Measurements from ENCODE around the gene SMAP2. TPM values are rescaled to one million over a fixed set of nuclear protein-coding genes. Genes with fewer than 3 reads are reported as not detected.
"Not testable (repeated sequence)": the region's sequence is repeated elsewhere in the genome, so short reads cannot be mapped to it uniquely, and the experiment has no call there.

The SMAP2 gene
- total RNA-seq, 1 experiment from 2014 or later, result 13.7 TPM

DNA sequence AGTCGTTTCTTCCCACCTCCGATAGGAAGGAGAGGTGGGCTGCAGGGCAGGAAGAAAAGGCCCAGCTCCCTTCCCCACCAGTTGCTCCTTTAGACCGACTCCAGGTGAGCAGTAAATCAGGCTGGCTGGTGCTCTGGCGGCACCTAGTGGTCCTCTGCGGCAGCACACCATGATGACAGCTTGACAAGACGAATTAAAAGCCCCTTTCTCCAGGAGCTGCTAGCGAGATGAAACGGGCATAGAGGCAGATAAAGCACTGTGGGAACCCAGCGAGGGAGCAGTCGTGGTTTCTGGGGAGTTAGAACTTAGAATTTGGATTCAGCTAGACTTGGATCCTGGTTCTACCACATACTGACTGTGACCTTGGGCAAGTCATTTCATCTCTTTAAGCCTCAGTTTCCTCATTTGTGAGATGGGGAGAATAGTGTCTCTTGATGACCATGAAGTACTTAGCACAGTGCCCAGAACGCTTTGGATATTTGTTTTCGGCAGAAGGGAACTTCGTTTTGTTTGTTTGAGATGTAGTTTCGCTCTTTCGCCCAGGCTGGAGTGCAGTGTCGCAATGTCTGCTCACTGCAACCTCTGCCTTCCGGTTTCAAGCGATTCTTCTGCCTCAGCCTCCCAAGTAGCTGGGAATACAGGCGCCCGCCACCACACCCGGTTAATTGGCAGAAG is 34.6 kb upstream of the SMAP2 start:
- Mint-ChIP-seq H3K36me3 (ENCODE audit: insufficient read depth, unreplicated experiment) (no peaks in the 10 kb centered on the region), H3K27ac (ENCODE audit: unreplicated experiment) (no peak overlapping the region), H3K9me3 (ENCODE audit: low read depth, unreplicated experiment) (no peaks in the 10 kb centered on the region), H3K27me3 (ENCODE audit: unreplicated experiment) (peaks cover 40% of the 10 kb centered on the region), H3K4me3 (ENCODE audit: low read depth, unreplicated experiment) (peak overlapping the region; percentile 22), H3K4me1 (ENCODE audit: low read depth, unreplicated experiment) (peaks cover 16% of the 10 kb centered on the region)
- intact Hi-C loops (cut with micrococcal nuclease; ENCODE audit: unreplicated experiment), result loop anchor here (2.0 to 5.0 kb wide), 4 partner anchors 66 to 262 kb away; no protein-coding TSS in a partner anchor
- CTCF ChIA-PET, result interaction anchor here (0.6 to 3.0 kb wide), 25 partner anchors 9 to 419 kb away, joined by 3 to 27 read pairs (median 6); partner anchors contain the start of genes COL9A2 and SMAP2
- TF ChIP-seq, protein P1, sequence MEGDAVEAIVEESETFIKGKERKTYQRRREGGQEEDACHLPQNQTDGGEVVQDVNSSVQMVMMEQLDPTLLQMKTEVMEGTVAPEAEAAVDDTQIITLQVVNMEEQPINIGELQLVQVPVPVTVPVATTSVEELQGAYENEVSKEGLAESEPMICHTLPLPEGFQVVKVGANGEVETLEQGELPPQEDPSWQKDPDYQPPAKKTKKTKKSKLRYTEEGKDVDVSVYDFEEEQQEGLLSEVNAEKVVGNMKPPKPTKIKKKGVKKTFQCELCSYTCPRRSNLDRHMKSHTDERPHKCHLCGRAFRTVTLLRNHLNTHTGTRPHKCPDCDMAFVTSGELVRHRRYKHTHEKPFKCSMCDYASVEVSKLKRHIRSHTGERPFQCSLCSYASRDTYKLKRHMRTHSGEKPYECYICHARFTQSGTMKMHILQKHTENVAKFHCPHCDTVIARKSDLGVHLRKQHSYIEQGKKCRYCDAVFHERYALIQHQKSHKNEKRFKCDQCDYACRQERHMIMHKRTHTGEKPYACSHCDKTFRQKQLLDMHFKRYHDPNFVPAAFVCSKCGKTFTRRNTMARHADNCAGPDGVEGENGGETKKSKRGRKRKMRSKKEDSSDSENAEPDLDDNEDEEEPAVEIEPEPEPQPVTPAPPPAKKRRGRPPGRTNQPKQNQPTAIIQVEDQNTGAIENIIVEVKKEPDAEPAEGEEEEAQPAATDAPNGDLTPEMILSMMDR (IDR thresholded peaks at IDR 0.05; ENCODE audit: unreplicated experiment), result peak; percentile 93
- BruUV-seq (replicated peaks), result no TSS peak
- peak; percentile 89 for DNase-seq

DNA sequence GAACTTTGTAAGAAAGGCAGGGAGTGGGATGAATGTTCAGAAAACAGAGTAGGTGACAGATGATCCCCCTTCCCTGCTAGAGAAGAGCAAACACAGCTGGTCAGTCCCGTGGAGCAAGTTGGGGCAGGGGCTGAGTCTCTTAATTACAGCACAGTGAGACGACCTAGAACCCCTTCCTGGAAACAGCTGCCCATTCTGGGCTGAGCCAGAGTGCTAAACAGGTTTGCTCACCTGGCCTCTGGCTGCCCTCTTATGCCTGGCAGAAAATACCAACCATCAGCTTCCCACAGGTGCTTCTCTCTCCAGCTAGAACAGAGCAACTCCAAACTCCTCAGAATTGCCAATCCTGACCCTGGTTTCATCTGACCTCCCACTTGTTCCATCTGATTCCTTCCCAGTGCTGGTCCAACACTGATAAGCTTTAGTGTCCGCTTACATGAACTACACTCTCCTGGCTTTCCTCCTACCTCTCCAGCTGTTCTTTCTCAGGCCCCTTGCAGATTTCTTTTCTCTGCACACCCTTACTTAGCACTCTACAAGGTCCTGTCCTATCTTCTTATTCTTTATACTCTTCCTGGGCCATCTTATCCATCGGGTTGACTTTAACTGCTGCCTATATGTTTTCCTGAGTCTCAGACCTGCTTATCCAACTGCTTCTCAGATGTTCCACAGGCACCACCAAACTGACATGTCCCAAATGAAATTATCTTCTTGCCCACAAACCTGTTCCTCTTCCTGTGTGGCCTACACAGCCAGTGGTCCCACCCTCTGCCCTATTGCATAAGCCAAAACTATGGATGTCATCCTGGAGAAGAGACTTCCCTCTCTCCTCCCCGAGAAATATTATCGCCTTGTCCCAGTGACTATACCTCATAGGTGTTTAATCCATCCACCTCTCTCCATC is 33.9 kb upstream of the SMAP2 start:
- CTCF ChIA-PET, result interaction anchor here (0.6 to 3.0 kb wide), 15 partner anchors 9 to 261 kb away, joined by 3 to 27 read pairs (median 7); no protein-coding TSS in a partner anchor
- BruUV-seq (replicated peaks), result no TSS peak
- intact Hi-C loops (cut with micrococcal nuclease; ENCODE audit: unreplicated experiment), result loop anchor here (2.0 to 5.0 kb wide), 4 partner anchors 65 to 262 kb away; no protein-coding TSS in a partner anchor

GRCh38 chr1:40341491-40342380 is 31.8 kb upstream of the SMAP2 start:
- H3K4me1 Mint-ChIP-seq (ENCODE audit: low read depth, unreplicated experiment), result peaks cover 25% of the 10 kb centered on the region
- no peaks in the 10 kb centered on the region for H3K9me3 Mint-ChIP-seq (ENCODE audit: low read depth, unreplicated experiment)
- no peak overlapping the region for H3K4me3 Mint-ChIP-seq (ENCODE audit: low read depth, unreplicated experiment)
- no peaks in the 10 kb centered on the region for H3K36me3 Mint-ChIP-seq (ENCODE audit: insufficient read depth, unreplicated experiment)
- DNase-seq, result no peak
- peaks cover 41% of the 10 kb centered on the region for H3K27me3 Mint-ChIP-seq (ENCODE audit: unreplicated experiment)
- H3K27ac Mint-ChIP-seq (ENCODE audit: unreplicated experiment), result no peak overlapping the region
- TF ChIP-seq, protein P1 (IDR thresholded peaks at IDR 0.05; ENCODE audit: unreplicated experiment), result no peak
- no TSS peak for BruUV-seq (replicated peaks)
- intact Hi-C loops (cut with micrococcal nuclease; ENCODE audit: unreplicated experiment), result no loop called here
- CTCF ChIA-PET, result interaction anchor here (0.5 to 0.6 kb wide), 3 partner anchors 50 to 80 kb away, joined by 3 to 5 read pairs (median 4); no protein-coding TSS in a partner anchor

More for the DNA sequence above, 33.9 kb upstream of the SMAP2 start:
- no peaks in the 10 kb centered on the region for H3K36me3 Mint-ChIP-seq (ENCODE audit: insufficient read depth, unreplicated experiment)
- H3K27ac Mint-ChIP-seq (ENCODE audit: unreplicated experiment), result no peak overlapping the region
- TF ChIP-seq, protein P1 (IDR thresholded peaks at IDR 0.05; ENCODE audit: unreplicated experiment), result no peak
- no peak overlapping the region for H3K4me3 Mint-ChIP-seq (ENCODE audit: low read depth, unreplicated experiment)
- H3K27me3 Mint-ChIP-seq (ENCODE audit: unreplicated experiment), result peaks cover 41% of the 10 kb centered on the region
- peaks cover 19% of the 10 kb centered on the region for H3K4me1 Mint-ChIP-seq (ENCODE audit: low read depth, unreplicated experiment)
- H3K9me3 Mint-ChIP-seq (ENCODE audit: low read depth, unreplicated experiment), result no peaks in the 10 kb centered on the region
- no peak for DNase-seq

DNA sequence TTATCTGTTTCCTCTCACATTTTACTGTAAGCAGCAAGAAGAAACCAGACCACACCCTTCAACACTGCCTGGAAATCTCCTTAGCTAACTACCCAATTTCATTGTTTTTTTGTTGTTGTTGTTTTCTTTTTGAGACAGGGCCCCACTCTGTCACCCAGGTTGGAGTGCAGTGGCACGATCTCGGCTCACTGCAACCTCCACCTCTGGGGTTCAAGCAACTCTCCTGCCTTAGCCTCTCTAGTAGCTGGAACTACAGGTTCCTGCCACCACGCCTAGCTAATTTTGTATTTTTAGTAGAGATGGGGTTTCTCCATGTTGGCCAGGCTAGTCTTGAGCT is 31.2 kb upstream of the SMAP2 start:
- peaks cover 25% of the 10 kb centered on the region for H3K4me1 Mint-ChIP-seq (ENCODE audit: low read depth, unreplicated experiment)
- DNase-seq; H3K36me3 Mint-ChIP-seq (ENCODE audit: insufficient read depth, unreplicated experiment); BruUV-seq (replicated peaks); CTCF ChIA-PET; H3K4me3 Mint-ChIP-seq (ENCODE audit: low read depth, unreplicated experiment); H3K27ac Mint-ChIP-seq (ENCODE audit: unreplicated experiment); H3K9me3 Mint-ChIP-seq (ENCODE audit: low read depth, unreplicated experiment); intact Hi-C loops (cut with micrococcal nuclease; ENCODE audit: unreplicated experiment): not testable (repeated sequence)
- H3K27me3 Mint-ChIP-seq (ENCODE audit: unreplicated experiment), result peaks cover 41% of the 10 kb centered on the region
